CD4-positive, alpha-beta T cell (primary cell): ENCODE measurements around the gene GIPC1. TPM values are rescaled to one million over a fixed set of nuclear protein-coding genes. Genes with fewer than 3 reads are reported as not detected.
A peak's percentile ranks its signal among the peaks of the same experiment; 100 is the strongest.

Source experiments
- ATAC-seq: fragments of 200-7000 bp; cut with Tn5 transposase; one replicate; pipeline ENCODE4 v1.10.0; 2022; ENCODE audit warnings: mild to moderate bottlenecking; ENCODE audit not compliant: poor library complexity
- CTCF ChIA-PET: fragments of 350-600 bp; sonication (Branson Sonifier 250); formaldehyde crosslinking; loops from one replicate; lab custom pipeline; 2021; ENCODE audit warnings: antibody characterized with exemption, inconsistent platforms; lab: Charles Lee
- POLR2A ChIA-PET: fragments of 350-600 bp; sonication (Branson Sonifier 250); formaldehyde crosslinking; loops from one replicate; lab custom pipeline; 2021; ENCODE audit warnings: antibody characterized with exemption, inconsistent platforms; lab: Charles Lee
- DNase-seq, 14 experiments: peaks; one replicate each; pipeline ENCODE4 v3.0.0-alpha.2; 2013 to 2020; ENCODE audit warnings: mixed read lengths in 2 of 14
- H3K27ac ChIP-seq, 2 donors: one replicate each; pipeline versions ENCODE4 v1.5.1 to v1.7.0; 2013; ENCODE audit warnings: low read length in 2 of 2, low read depth in 1 of 2, mild to moderate bottlenecking in 1 of 2
- H3K27me3 ChIP-seq, 2 experiments: 1 replicate in 1 of 2; 2 replicates in 1 of 2; pipeline versions ENCODE4 v1.6.1 to v1.7.0; 2013; ENCODE audit warnings: low read length in 2 of 2, control low read depth in 1 of 2, mild to moderate bottlenecking in 1 of 2, moderate library complexity in 1 of 2; ENCODE audit not compliant: insufficient read depth in 2 of 2, control insufficient read depth in 1 of 2
- H3K36me3 ChIP-seq: one replicate; pipeline ENCODE4 v1.6.1; 2013; ENCODE audit warnings: low read length, control low read depth; ENCODE audit not compliant: insufficient read depth
- H3K4me1 ChIP-seq: one replicate; pipeline ENCODE4 v1.6.1; 2013; ENCODE audit warnings: low read length, control low read depth; ENCODE audit not compliant: insufficient read depth
- H3K4me3 ChIP-seq: one replicate; pipeline ENCODE4 v1.5.1; 2013; ENCODE audit warnings: mild to moderate bottlenecking, low read length, moderate library complexity
- H3K9me3 ChIP-seq, 2 experiments: 1 replicate in 1 of 2; 2 replicates in 1 of 2; pipeline versions ENCODE4 v1.6.1 to v1.7.0; 2013; ENCODE audit warnings: low read length in 2 of 2, mild to moderate bottlenecking in 2 of 2, control low read depth in 1 of 2, moderate library complexity in 1 of 2; ENCODE audit not compliant: control insufficient read depth in 1 of 2, insufficient read depth in 1 of 2
- H3K27ac Mint-ChIP-seq: one replicate; pipeline ENCODE4 v1.8.0; 2020; ENCODE audit warnings: mixed read lengths
- H3K27me3 Mint-ChIP-seq: one replicate; pipeline ENCODE4 v1.8.0; 2021; ENCODE audit warnings: mixed read lengths
- H3K36me3 Mint-ChIP-seq: one replicate; pipeline ENCODE4 v1.8.0; 2021; ENCODE audit warnings: low read depth, mixed read lengths
- H3K4me1 Mint-ChIP-seq: one replicate; pipeline ENCODE4 v1.8.0; 2021; ENCODE audit warnings: low read depth, mixed read lengths
- H3K4me3 Mint-ChIP-seq: one replicate; pipeline ENCODE4 v1.8.0; 2020; ENCODE audit warnings: mild to moderate bottlenecking, mixed read lengths
- H3K9me3 Mint-ChIP-seq: one replicate; pipeline ENCODE4 v1.8.0; 2020; ENCODE audit warnings: mixed read lengths
- intact Hi-C, 2 experiments: fragments of 100-400 bp; cut with DNase I in 1 of 2; cut with micrococcal nuclease in 1 of 2; formaldehyde crosslinking; loops; one replicate each; pipeline versions ENCODE4 v1.15.1 to v1.9.0; 2023 to 2025; cut with DNase I, micrococcal nuclease
- total RNA-seq, 174 experiments: library from RNA in 2 of 174; stranded (reverse) in 2 of 174; gene quantifications; one replicate each; pipeline ENCODE4 v1.2.3 and lab custom pipeline; 2021 to 2026
- TF ChIP-seq, protein P1 (sequence below): fragments of 200-600 bp; IDR thresholded peaks from one replicate; pipeline ENCODE4 v1.8.0; 2022; ENCODE audit warnings: antibody characterized with exemption, mild to moderate bottlenecking

GIPC1 gene
- total RNA-seq, 2 experiments from 2014 or later: 17.8 to 21.0 TPM

- peaks cover 0 to 3% of the 10 kb centered on the region in 2 experiments for H3K9me3 ChIP-seq
- no peak overlapping the region for H3K27ac Mint-ChIP-seq
- DNase-seq (no peak), ATAC-seq (no peak)
- H3K27ac ChIP-seq: no peak overlapping the region
- peaks cover 19 to 22% of the 10 kb centered on the region in 2 experiments for H3K27me3 ChIP-seq
- peaks cover 33% of the 10 kb centered on the region for H3K27me3 Mint-ChIP-seq
- peak overlapping the region; percentile 51 for H3K4me3 Mint-ChIP-seq
- TF ChIP-seq, protein P1, sequence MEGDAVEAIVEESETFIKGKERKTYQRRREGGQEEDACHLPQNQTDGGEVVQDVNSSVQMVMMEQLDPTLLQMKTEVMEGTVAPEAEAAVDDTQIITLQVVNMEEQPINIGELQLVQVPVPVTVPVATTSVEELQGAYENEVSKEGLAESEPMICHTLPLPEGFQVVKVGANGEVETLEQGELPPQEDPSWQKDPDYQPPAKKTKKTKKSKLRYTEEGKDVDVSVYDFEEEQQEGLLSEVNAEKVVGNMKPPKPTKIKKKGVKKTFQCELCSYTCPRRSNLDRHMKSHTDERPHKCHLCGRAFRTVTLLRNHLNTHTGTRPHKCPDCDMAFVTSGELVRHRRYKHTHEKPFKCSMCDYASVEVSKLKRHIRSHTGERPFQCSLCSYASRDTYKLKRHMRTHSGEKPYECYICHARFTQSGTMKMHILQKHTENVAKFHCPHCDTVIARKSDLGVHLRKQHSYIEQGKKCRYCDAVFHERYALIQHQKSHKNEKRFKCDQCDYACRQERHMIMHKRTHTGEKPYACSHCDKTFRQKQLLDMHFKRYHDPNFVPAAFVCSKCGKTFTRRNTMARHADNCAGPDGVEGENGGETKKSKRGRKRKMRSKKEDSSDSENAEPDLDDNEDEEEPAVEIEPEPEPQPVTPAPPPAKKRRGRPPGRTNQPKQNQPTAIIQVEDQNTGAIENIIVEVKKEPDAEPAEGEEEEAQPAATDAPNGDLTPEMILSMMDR: no peak
- CTCF ChIA-PET: no interaction called here
- peaks cover 26% of the 10 kb centered on the region for H3K36me3 ChIP-seq
- H3K4me3 ChIP-seq: no peak overlapping the region
- peaks cover 44% of the 10 kb centered on the region for H3K4me1 ChIP-seq
- no peaks in the 10 kb centered on the region for H3K9me3 Mint-ChIP-seq
- H3K4me1 Mint-ChIP-seq: peaks cover 36% of the 10 kb centered on the region
- no peaks in the 10 kb centered on the region for H3K36me3 Mint-ChIP-seq
- POLR2A ChIA-PET: no interaction called here
- intact Hi-C loops: loop anchor here in 1 of 2 experiments (10.0 kb wide), 1 partner anchor 591 kb away; no protein-coding TSS in a partner anchor
Measured at GRCh38 chr19:14476327-14476672, 19.6 kb downstream of the GIPC1 start.

- no peak within 1 kb of the TSS for H3K27ac ChIP-seq
- ChIA-PET CTCF (interaction anchor here (0.7 to 1.3 kb wide), 6 partner anchors 12 to 339 kb away, joined by 3 to 8 read pairs (median 4); partner anchors contain the start of genes ASF1B and PKN1), POLR2A (no interaction called here)
- peaks cover 19 to 22% of the 10 kb centered on the region in 2 experiments for H3K27me3 ChIP-seq
- H3K27me3 Mint-ChIP-seq: peaks cover 33% of the 10 kb centered on the region
- no peak within 1 kb of the TSS for H3K27ac Mint-ChIP-seq
- intact Hi-C loops: loop anchor here in 1 of 2 experiments (10.0 kb wide), 1 partner anchor 591 kb away; no protein-coding TSS in a partner anchor
- peaks cover 40% of the 10 kb centered on the region for H3K4me1 ChIP-seq
- H3K9me3 Mint-ChIP-seq: no peaks in the 10 kb centered on the region
- H3K4me3 Mint-ChIP-seq: peak within 1 kb of the TSS; percentile 1
- peaks cover 0 to 3% of the 10 kb centered on the region in 2 experiments for H3K9me3 ChIP-seq
- peak in 3 of 14 experiments; percentile 53 to 55 (median 54) for DNase-seq
- TF ChIP-seq, protein P1: peak; percentile 27
- no peak within 1 kb of the TSS for H3K4me3 ChIP-seq
- peaks cover 36% of the 10 kb centered on the region for H3K4me1 Mint-ChIP-seq
- peak; percentile 7 for ATAC-seq
- peaks cover 28% of the 10 kb centered on the region for H3K36me3 ChIP-seq
- H3K36me3 Mint-ChIP-seq: no peaks in the 10 kb centered on the region
Measured at GRCh38 chr19:14475251-14476073, 20.5 kb downstream of the GIPC1 start, which contains the start of gene PTGER1. Gene PTGER1 (minus strand): TSS chr19:14475354. CDS start chr19:14474320, 1,034 bp downstream.

GRCh38 chr19:14474827-14475226 lies 21.1 kb downstream of the GIPC1 start:
- H3K4me3 ChIP-seq: no peak overlapping the region
- Mint-ChIP-seq H3K4me3 (peak overlapping the region; percentile 1), H3K27me3 (peaks cover 33% of the 10 kb centered on the region), H3K27ac (no peak overlapping the region), H3K36me3 (no peaks in the 10 kb centered on the region), H3K4me1 (peaks cover 36% of the 10 kb centered on the region), H3K9me3 (no peaks in the 10 kb centered on the region)
- H3K27ac ChIP-seq: no peak overlapping the region
- TF ChIP-seq, protein P1: no peak
- intact Hi-C loops: loop anchor here (5.0 to 10.0 kb wide), 2 partner anchors 128 to 590 kb away; no protein-coding TSS in a partner anchor
- DNase-seq (no peak), ATAC-seq (no peak)
- CTCF ChIA-PET: interaction anchor here (0.7 to 1.3 kb wide), 6 partner anchors 13 to 338 kb away, joined by 3 to 8 read pairs (median 4); partner anchors contain the start of genes ASF1B and PKN1
- POLR2A ChIA-PET: no interaction called here
- H3K27me3 ChIP-seq: peaks cover 19 to 22% of the 10 kb centered on the region in 2 experiments
- peaks cover 0 to 3% of the 10 kb centered on the region in 2 experiments for H3K9me3 ChIP-seq
- peaks cover 34% of the 10 kb centered on the region for H3K4me1 ChIP-seq
- peaks cover 34% of the 10 kb centered on the region for H3K36me3 ChIP-seq
